IMR-90 (cell line): ENCODE measurements around the gene TMCC3.

Experiments
- BHLHE40 ChIP-seq: fragments of 150-350 bp; IDR thresholded peaks from 2 replicates; pipeline ENCODE4 v1.6.1; 2016; ENCODE audit warnings: mild to moderate bottlenecking, low read depth, low read length
- ELK1 ChIP-seq: fragments of 150-350 bp; IDR thresholded peaks from 2 replicates; pipeline ENCODE4 v1.6.1; 2016; ENCODE audit warnings: low read depth, mild to moderate bottlenecking, low read length, moderate library complexity, borderline replicate concordance
- POLR2A ChIP-seq: IDR thresholded peaks from 2 replicates; pipeline ENCODE4 v1.6.1; 2012; ENCODE audit warnings: mild to moderate bottlenecking, low read depth, low read length
- RAD21 ChIP-seq: IDR thresholded peaks from 2 replicates; pipeline ENCODE4 v1.6.1; 2012; ENCODE audit warnings: low read length, improper control_type of control experiment
- RCOR1 ChIP-seq: IDR thresholded peaks from 2 replicates; pipeline ENCODE4 v1.6.1; 2012; ENCODE audit warnings: mild to moderate bottlenecking, low read length, improper control_type of control experiment; ENCODE audit not compliant: insufficient replicate concordance
- TF ChIP-seq, protein P1 (sequence below): conservative IDR thresholded peaks from 2 replicates; pipeline ENCODE4 v1.5.1; 2012; ENCODE audit warnings: mild to moderate bottlenecking, low read depth, low read length, improper control_type of control experiment

DNA sequence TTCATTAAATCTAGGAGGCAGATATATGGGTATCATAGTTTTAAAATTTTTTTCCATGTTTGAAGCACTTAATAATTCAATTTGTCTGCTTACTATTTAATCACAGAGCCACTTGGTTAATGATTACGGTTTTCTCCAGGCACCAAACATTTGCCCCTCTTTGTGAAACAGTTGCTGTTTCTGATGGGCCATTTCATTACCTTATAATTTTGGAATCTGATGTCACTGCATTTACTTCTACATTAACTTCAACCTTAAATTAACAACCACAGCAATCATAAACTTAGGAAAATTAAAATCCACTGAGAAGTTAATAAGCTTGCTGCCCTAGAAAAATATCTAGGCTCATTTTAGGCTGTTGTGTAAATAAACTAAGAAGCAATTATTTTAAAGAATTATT, 17.0 kb downstream of the TMCC3 start:
- TF ChIP-seq BHLHE40 = no peak
- TF ChIP-seq, protein P1, sequence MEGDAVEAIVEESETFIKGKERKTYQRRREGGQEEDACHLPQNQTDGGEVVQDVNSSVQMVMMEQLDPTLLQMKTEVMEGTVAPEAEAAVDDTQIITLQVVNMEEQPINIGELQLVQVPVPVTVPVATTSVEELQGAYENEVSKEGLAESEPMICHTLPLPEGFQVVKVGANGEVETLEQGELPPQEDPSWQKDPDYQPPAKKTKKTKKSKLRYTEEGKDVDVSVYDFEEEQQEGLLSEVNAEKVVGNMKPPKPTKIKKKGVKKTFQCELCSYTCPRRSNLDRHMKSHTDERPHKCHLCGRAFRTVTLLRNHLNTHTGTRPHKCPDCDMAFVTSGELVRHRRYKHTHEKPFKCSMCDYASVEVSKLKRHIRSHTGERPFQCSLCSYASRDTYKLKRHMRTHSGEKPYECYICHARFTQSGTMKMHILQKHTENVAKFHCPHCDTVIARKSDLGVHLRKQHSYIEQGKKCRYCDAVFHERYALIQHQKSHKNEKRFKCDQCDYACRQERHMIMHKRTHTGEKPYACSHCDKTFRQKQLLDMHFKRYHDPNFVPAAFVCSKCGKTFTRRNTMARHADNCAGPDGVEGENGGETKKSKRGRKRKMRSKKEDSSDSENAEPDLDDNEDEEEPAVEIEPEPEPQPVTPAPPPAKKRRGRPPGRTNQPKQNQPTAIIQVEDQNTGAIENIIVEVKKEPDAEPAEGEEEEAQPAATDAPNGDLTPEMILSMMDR = no peak
- no peak for TF ChIP-seq RCOR1
- no peak for TF ChIP-seq ELK1
- no peak for TF ChIP-seq RAD21
- TF ChIP-seq POLR2A = no peak
